Ascending aorta (tissue), 2 donors: ENCODE measurements around the gene C1orf116. TPM values are rescaled to one million over a fixed set of nuclear protein-coding genes. Genes with fewer than 3 reads are reported as not detected.

Experiments
- DNase-seq, 2 donors: peaks; one replicate each; pipeline ENCODE4 v3.0.0-alpha.2; 2019; ENCODE audit warnings: low spot score in 2 of 2
- H3K27ac ChIP-seq, 2 donors: fragments of 200-600 bp; sonication (generic); one replicate each; pipeline ENCODE4 v1.5.1; 2016 to 2017; ENCODE audit warnings: mild to moderate bottlenecking in 1 of 2
- H3K27me3 ChIP-seq: fragments of 200-600 bp; sonication (generic); one replicate; pipeline ENCODE4 v1.5.1; 2017
- H3K36me3 ChIP-seq, 2 donors: fragments of 200-600 bp; sonication (generic); one replicate each; pipeline ENCODE4 v1.5.1; 2016
- H3K4me1 ChIP-seq, 2 donors: fragments of 200-600 bp; sonication (generic); one replicate each; pipeline ENCODE4 v1.5.1; 2016 to 2017; ENCODE audit warnings: mild to moderate bottlenecking in 1 of 2
- H3K4me3 ChIP-seq, 2 donors: fragments of 200-600 bp; sonication (generic); one replicate each; pipeline ENCODE4 v1.5.1; 2016 to 2017; ENCODE audit warnings: mild to moderate bottlenecking in 1 of 2
- H3K9me3 ChIP-seq, 2 donors: fragments of 200-600 bp; sonication (generic); one replicate each; pipeline ENCODE4 v1.5.1; 2016
- intact Hi-C: fragments of 100-400 bp; cut with DNase I; formaldehyde crosslinking; loops from one replicate; pipeline ENCODE4 v1.15.1; 2023
- total RNA-seq: library from RNA; depleted of rRNA; stranded (reverse); fragments of >200 nt; gene quantifications from one replicate; pipeline ENCODE4 v1.1.0, GENCODE V29; 2016
- TF ChIP-seq, protein P1 (sequence below), 3 experiments: fragments of 200-600 bp in 2 of 3; fragments of 450-650 bp in 1 of 3; sonication (generic) in 2 of 3; IDR thresholded peaks; one replicate each; pipeline ENCODE4 v1.5.1; 2016 to 2019; ENCODE audit warnings: antibody characterized with exemption in 3 of 3, mild to moderate bottlenecking in 1 of 3, moderate library complexity in 1 of 3

Gene C1orf116
- total RNA-seq, 1 donor from 2014 or later, result not detected

GRCh38 chr1:207021139-207021861 is 11.3 kb downstream of the C1orf116 start:
- TF ChIP-seq, protein P1, sequence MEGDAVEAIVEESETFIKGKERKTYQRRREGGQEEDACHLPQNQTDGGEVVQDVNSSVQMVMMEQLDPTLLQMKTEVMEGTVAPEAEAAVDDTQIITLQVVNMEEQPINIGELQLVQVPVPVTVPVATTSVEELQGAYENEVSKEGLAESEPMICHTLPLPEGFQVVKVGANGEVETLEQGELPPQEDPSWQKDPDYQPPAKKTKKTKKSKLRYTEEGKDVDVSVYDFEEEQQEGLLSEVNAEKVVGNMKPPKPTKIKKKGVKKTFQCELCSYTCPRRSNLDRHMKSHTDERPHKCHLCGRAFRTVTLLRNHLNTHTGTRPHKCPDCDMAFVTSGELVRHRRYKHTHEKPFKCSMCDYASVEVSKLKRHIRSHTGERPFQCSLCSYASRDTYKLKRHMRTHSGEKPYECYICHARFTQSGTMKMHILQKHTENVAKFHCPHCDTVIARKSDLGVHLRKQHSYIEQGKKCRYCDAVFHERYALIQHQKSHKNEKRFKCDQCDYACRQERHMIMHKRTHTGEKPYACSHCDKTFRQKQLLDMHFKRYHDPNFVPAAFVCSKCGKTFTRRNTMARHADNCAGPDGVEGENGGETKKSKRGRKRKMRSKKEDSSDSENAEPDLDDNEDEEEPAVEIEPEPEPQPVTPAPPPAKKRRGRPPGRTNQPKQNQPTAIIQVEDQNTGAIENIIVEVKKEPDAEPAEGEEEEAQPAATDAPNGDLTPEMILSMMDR (IDR thresholded peaks at IDR 0.05), result no peak
- no peak for DNase-seq
- H3K27ac ChIP-seq, result no peak overlapping the region
- H3K9me3 ChIP-seq, result no peaks in the 10 kb centered on the region
- no peak overlapping the region for H3K4me3 ChIP-seq
- no peaks in the 10 kb centered on the region for H3K36me3 ChIP-seq
- intact Hi-C loops, result no loop called here
- no peaks in the 10 kb centered on the region for H3K27me3 ChIP-seq
- H3K4me1 ChIP-seq, result peaks cover 9 to 21% of the 10 kb centered on the region in 2 donors

DNA sequence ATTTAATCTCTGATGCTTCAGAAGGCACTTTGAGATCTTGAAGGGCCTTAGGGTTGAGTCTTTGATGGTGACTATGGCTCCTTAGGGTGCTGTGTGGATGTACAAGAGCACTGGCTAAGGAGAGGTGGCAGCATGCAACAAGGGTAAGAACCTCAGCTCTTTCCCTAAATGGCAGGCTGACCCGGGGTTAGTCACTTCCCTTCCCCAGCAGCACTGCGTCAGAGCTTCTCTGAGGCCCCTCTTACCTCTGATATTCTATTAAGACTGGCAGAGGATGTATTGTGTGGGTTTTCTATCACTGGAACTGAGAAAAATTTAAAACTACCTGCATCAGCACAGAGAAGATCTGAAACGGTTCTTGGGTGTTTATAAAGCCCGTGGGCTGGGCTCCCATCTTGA is 11.8 kb downstream of the C1orf116 start:
- Histone ChIP-seq H3K27me3 (no peaks in the 10 kb centered on the region), H3K36me3 (no peaks in the 10 kb centered on the region), H3K4me1 (peaks cover 9 to 17% of the 10 kb centered on the region in 2 donors), H3K9me3 (no peaks in the 10 kb centered on the region), H3K4me3 (no peak overlapping the region), H3K27ac (no peak overlapping the region)
- TF ChIP-seq, protein P1 (IDR thresholded peaks at IDR 0.05), result no peak
- intact Hi-C loops, result no loop called here
- no peak for DNase-seq

- Histone ChIP-seq H3K36me3 (no peaks in the 10 kb centered on the region), H3K27me3 (no peaks in the 10 kb centered on the region)
- intact Hi-C loops, result no loop called here
Measured at GRCh38 chr1:207020065-207020708, 12.4 kb downstream of the C1orf116 start.

GRCh38 chr1:207019661-207020060 is 12.9 kb downstream of the C1orf116 start:
- no peak overlapping the region for H3K4me3 ChIP-seq
- TF ChIP-seq, protein P1 (IDR thresholded peaks at IDR 0.05), result no peak
- DNase-seq, result no peak
- no peak overlapping the region for H3K27ac ChIP-seq
- peaks cover 2 to 7% of the 10 kb centered on the region in 2 donors for H3K4me1 ChIP-seq
- no peaks in the 10 kb centered on the region for H3K36me3 ChIP-seq
- no peaks in the 10 kb centered on the region for H3K9me3 ChIP-seq
- intact Hi-C loops, result no loop called here
- H3K27me3 ChIP-seq, result no peaks in the 10 kb centered on the region

More at GRCh38 chr1:207020065-207020708, 12.4 kb downstream of the C1orf116 start:
- H3K9me3 ChIP-seq, result no peaks in the 10 kb centered on the region
- H3K27ac ChIP-seq, result no peak overlapping the region
- H3K4me1 ChIP-seq, result peaks cover 4 to 12% of the 10 kb centered on the region in 2 donors
- TF ChIP-seq, protein P1 (IDR thresholded peaks at IDR 0.05), result no peak
- no peak overlapping the region for H3K4me3 ChIP-seq
- DNase-seq, result no peak

- intact Hi-C loops, result no loop called here
- TF ChIP-seq, protein P1 (IDR thresholded peaks at IDR 0.05), result no peak
- Histone ChIP-seq H3K9me3 (no peaks in the 10 kb centered on the region), H3K27ac (no peak overlapping the region), H3K27me3 (no peaks in the 10 kb centered on the region), H3K4me3 (no peak overlapping the region), H3K36me3 (no peaks in the 10 kb centered on the region), H3K4me1 (peaks cover 0 to 2% of the 10 kb centered on the region in 2 donors)
- DNase-seq, result no peak
Measured at GRCh38 chr1:207019161-207019560, 13.4 kb downstream of the C1orf116 start.
